Immature natural killer cell (primary cell): ENCODE data around the gene BSN. TPM values are rescaled to one million over a fixed set of nuclear protein-coding genes. Genes with fewer than 3 reads are reported as not detected.
A peak's percentile ranks its signal among the peaks of the same experiment; 100 is the strongest.

Experiments used
- DNase-seq, 3 donors: peaks; one replicate each; pipeline ENCODE4 v3.0.0; 2022; ENCODE audit warnings: mixed read lengths in 1 of 3
- H3K27ac Mint-ChIP-seq, 6 donors: one replicate each; pipeline ENCODE4 v1.8.0; 2020; ENCODE audit warnings: mixed read lengths in 6 of 6, mild to moderate bottlenecking in 5 of 6, inconsistent platforms in 4 of 6, moderate library complexity in 3 of 6
- H3K27me3 Mint-ChIP-seq, 3 donors: one replicate each; pipeline ENCODE4 v1.8.0; 2020 to 2021; ENCODE audit warnings: low read depth in 3 of 3, mild to moderate bottlenecking in 3 of 3, mixed read lengths in 3 of 3, moderate library complexity in 3 of 3, inconsistent platforms in 1 of 3
- H3K36me3 Mint-ChIP-seq, 3 donors: one replicate each; pipeline ENCODE4 v1.8.0; 2020; ENCODE audit warnings: mixed read lengths in 3 of 3, inconsistent platforms in 2 of 3, mild to moderate bottlenecking in 2 of 3
- H3K4me1 Mint-ChIP-seq, 2 donors: one replicate each; pipeline ENCODE4 v1.8.0; 2020; ENCODE audit warnings: inconsistent platforms in 2 of 2, mild to moderate bottlenecking in 2 of 2, mixed read lengths in 2 of 2, moderate library complexity in 1 of 2
- H3K4me3 Mint-ChIP-seq, 5 donors: one replicate each; pipeline ENCODE4 v1.8.0; 2020; ENCODE audit warnings: mild to moderate bottlenecking in 5 of 5, mixed read lengths in 5 of 5, inconsistent platforms in 3 of 5, moderate library complexity in 3 of 5
- H3K9me3 Mint-ChIP-seq, 6 donors: one replicate each; pipeline ENCODE4 v1.8.0; 2020; ENCODE audit warnings: mild to moderate bottlenecking in 6 of 6, mixed read lengths in 6 of 6, inconsistent platforms in 4 of 6, moderate library complexity in 3 of 6
- polyA plus RNA-seq, 3 donors: library from polyadenylated mRNA; unstranded; fragments of 300-500 nt; fragmentation: Illumina TruSeq; gene quantifications; one replicate each; pipeline ENCODE4 v1.2.3, GENCODE V29; 2021

BSN gene
- polyA plus RNA-seq, 3 donors from 2014 or later, result 0.42 TPM; not detected in 2

- DNase-seq, result no peak
- Mint-ChIP-seq H3K4me1 (peaks cover 0 to 2% of the 10 kb centered on the region in 2 donors), H3K27ac (no peak overlapping the region), H3K27me3 (peaks cover 0 to under 1% (median 0%) of the 10 kb centered on the region in 3 donors), H3K4me3 (no peak overlapping the region), H3K9me3 (no peaks in the 10 kb centered on the region), H3K36me3 (peaks cover 2 to 5% (median 4%) of the 10 kb centered on the region in 3 donors)
These were observed 148.4 kb downstream of the BSN start for GRCh38 chr3:49702672-49703071.

DNA sequence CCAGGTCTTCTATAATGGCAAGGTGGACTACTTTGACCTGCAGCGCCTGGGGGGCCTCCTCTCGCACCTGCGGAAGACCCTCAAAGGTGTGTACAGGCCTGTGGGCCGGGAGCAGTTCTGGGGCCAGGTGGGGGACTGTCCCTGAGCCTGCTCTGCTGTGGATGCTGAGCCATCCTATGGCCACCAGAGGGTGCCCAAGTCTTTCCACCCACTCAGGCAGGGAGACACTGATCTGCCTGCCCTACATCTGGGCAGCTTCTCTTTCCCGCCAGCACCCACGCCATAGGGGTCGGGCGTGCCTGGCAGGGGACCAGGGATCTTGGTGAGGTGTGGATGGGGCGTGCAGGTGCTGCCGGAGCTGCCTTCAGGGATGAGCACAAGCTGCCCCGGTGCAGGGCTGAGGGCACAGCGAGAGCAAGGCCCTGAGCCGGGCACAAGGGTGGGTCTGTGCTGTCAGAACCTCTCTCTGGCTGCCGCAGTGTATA is 149.2 kb downstream of the BSN start:
- H3K4me3 Mint-ChIP-seq, result no peak overlapping the region
- peaks cover 4 to 10% (median 4%) of the 10 kb centered on the region in 3 donors for H3K36me3 Mint-ChIP-seq
- peak; percentile 57 to 65 (median 60) for DNase-seq
- no peak overlapping the region for H3K27ac Mint-ChIP-seq
- H3K4me1 Mint-ChIP-seq, result peaks cover 0 to 2% of the 10 kb centered on the region in 2 donors
- no peaks in the 10 kb centered on the region for H3K9me3 Mint-ChIP-seq
- H3K27me3 Mint-ChIP-seq, result no peaks in the 10 kb centered on the region

DNA sequence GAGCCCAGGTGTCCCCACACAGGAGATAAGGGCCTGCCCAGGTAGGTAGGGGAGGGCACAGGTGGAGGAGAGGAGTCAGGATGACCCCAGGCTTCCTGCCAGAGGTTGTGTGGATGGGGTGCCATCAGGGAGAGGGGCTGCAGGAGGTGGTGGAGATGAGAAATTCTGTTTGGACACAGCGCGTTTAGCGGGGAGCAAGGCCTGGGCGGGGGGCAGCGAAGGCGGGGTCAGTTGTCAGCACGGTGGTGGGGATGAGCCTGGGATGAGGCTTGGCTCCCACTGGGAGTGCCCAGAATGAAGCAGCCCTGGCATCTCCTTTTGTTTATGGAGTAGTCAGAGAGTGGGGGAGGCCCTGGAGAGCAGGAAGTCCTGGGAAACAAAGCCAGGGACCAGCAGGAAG is 149.7 kb downstream of the BSN start:
- Mint-ChIP-seq H3K27ac (peak overlapping the region in 1 of 6 donors; percentile 28), H3K9me3 (no peaks in the 10 kb centered on the region), H3K36me3 (peaks cover 4 to 11% (median 4%) of the 10 kb centered on the region in 3 donors), H3K4me1 (peaks cover 0 to 2% of the 10 kb centered on the region in 2 donors), H3K4me3 (no peak overlapping the region), H3K27me3 (no peaks in the 10 kb centered on the region)
- no peak for DNase-seq

- Mint-ChIP-seq H3K36me3 (peaks cover 4 to 11% (median 4%) of the 10 kb centered on the region in 3 donors), H3K9me3 (no peaks in the 10 kb centered on the region), H3K27ac (no peak overlapping the region), H3K4me3 (no peak overlapping the region), H3K27me3 (no peaks in the 10 kb centered on the region), H3K4me1 (peaks cover 0 to 2% of the 10 kb centered on the region in 2 donors)
- no peak for DNase-seq
These were observed 150.4 kb downstream of the BSN start for GRCh38 chr3:49704629-49705028.

GRCh38 chr3:49705390-49705960 is 151.2 kb downstream of the BSN start:
- H3K36me3 Mint-ChIP-seq, result peaks cover 4 to 11% (median 4%) of the 10 kb centered on the region in 3 donors
- no peak for DNase-seq

DNA sequence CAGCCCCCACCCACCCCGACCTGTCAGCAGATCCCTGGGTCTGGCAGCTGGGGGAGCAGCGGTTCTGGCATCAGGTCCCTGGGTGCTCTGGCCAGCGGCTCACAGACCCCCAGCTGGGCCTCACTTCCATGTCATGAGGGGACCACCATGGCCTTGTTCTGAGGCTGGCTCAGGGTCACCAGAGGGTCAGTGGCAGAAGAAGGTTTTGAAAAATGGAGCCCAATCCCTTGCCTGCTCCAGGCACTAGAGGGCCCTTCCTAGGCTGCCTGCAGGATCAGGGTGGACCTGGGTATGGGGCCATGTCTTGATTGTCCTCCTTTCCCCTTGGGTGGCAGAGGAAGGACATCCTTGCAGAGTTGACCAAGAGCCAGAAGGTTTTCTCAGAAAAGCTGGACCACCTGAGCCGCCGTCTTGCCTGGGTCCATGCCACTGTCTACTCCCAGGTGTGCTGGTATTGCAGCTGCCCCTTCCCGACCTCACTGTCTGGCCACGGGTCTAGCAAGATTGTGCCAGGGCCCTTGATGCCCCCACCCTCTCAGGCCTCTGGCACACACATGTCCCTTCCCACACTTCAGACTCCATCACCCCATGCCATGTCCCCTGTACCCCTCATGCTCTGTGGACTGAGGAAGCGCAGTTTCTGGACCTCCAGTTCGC is 152.3 kb downstream of the BSN start:
- Mint-ChIP-seq H3K4me1 (peaks cover 5 to 11% of the 10 kb centered on the region in 2 donors), H3K9me3 (no peaks in the 10 kb centered on the region), H3K36me3 (peaks cover 4 to 11% (median 4%) of the 10 kb centered on the region in 3 donors), H3K4me3 (no peak overlapping the region), H3K27me3 (no peaks in the 10 kb centered on the region), H3K27ac (peak overlapping the region in 2 of 6 donors; percentile 8 to 34)
- DNase-seq, result no peak

More at GRCh38 chr3:49705390-49705960, 151.2 kb downstream of the BSN start:
- Mint-ChIP-seq H3K4me3 (no peak overlapping the region), H3K27me3 (no peaks in the 10 kb centered on the region), H3K9me3 (no peaks in the 10 kb centered on the region), H3K27ac (no peak overlapping the region), H3K4me1 (peaks cover 0 to 2% of the 10 kb centered on the region in 2 donors)

- Mint-ChIP-seq H3K9me3 (no peaks in the 10 kb centered on the region), H3K4me3 (no peak overlapping the region), H3K36me3 (peaks cover 4 to 11% (median 4%) of the 10 kb centered on the region in 3 donors), H3K27me3 (no peaks in the 10 kb centered on the region), H3K4me1 (peaks cover 9 to 16% of the 10 kb centered on the region in 2 donors), H3K27ac (peak overlapping the region in 1 of 6 donors; percentile 34)
- no peak for DNase-seq
These were observed 152.8 kb downstream of the BSN start for GRCh38 chr3:49707113-49707480.

GRCh38 chr3:49709852-49710251 is 155.6 kb downstream of the BSN start:
- peaks cover 4 to 8% (median 4%) of the 10 kb centered on the region in 3 donors for H3K36me3 Mint-ChIP-seq
- DNase-seq, result no peak
- peaks cover 22 to 28% of the 10 kb centered on the region in 2 donors for H3K4me1 Mint-ChIP-seq
- H3K9me3 Mint-ChIP-seq, result no peaks in the 10 kb centered on the region
- no peak overlapping the region for H3K27ac Mint-ChIP-seq
- no peaks in the 10 kb centered on the region for H3K27me3 Mint-ChIP-seq
- no peak overlapping the region for H3K4me3 Mint-ChIP-seq

- peak; percentile 38 to 50 (median 41) for DNase-seq
- H3K27me3 Mint-ChIP-seq, result no peaks in the 10 kb centered on the region
- peaks cover 4 to 8% (median 4%) of the 10 kb centered on the region in 3 donors for H3K36me3 Mint-ChIP-seq
- peak overlapping the region; percentile 1 to 54 (median 18) for H3K4me3 Mint-ChIP-seq
- H3K4me1 Mint-ChIP-seq, result peaks cover 23 to 28% of the 10 kb centered on the region in 2 donors
- no peaks in the 10 kb centered on the region for H3K9me3 Mint-ChIP-seq
- H3K27ac Mint-ChIP-seq, result peak overlapping the region; percentile 43 to 89 (median 60)
These were observed 157.2 kb downstream of the BSN start for GRCh38 chr3:49711489-49711888.

GRCh38 chr3:49712166-49712565 is 157.9 kb downstream of the BSN start:
- H3K4me3 Mint-ChIP-seq, result peak overlapping the region in 2 of 5 donors; percentile 7 to 29
- no peaks in the 10 kb centered on the region for H3K9me3 Mint-ChIP-seq
- H3K36me3 Mint-ChIP-seq, result peaks cover 2 to 8% (median 4%) of the 10 kb centered on the region in 3 donors
- no peak for DNase-seq
- peak overlapping the region in 4 of 6 donors; percentile 12 to 51 (median 38) for H3K27ac Mint-ChIP-seq
- peaks cover 23 to 28% of the 10 kb centered on the region in 2 donors for H3K4me1 Mint-ChIP-seq
- no peaks in the 10 kb centered on the region for H3K27me3 Mint-ChIP-seq

- Mint-ChIP-seq H3K4me1 (peaks cover 23 to 28% of the 10 kb centered on the region in 2 donors), H3K27me3 (no peaks in the 10 kb centered on the region), H3K36me3 (peaks cover 0 to 6% (median under 1%) of the 10 kb centered on the region in 3 donors), H3K4me3 (peak overlapping the region in 1 of 5 donors; percentile 29), H3K27ac (peak overlapping the region in 2 of 6 donors; percentile 12 to 60), H3K9me3 (no peaks in the 10 kb centered on the region)
- DNase-seq, result no peak
These were observed 158.5 kb downstream of the BSN start for GRCh38 chr3:49712631-49713317.

DNA sequence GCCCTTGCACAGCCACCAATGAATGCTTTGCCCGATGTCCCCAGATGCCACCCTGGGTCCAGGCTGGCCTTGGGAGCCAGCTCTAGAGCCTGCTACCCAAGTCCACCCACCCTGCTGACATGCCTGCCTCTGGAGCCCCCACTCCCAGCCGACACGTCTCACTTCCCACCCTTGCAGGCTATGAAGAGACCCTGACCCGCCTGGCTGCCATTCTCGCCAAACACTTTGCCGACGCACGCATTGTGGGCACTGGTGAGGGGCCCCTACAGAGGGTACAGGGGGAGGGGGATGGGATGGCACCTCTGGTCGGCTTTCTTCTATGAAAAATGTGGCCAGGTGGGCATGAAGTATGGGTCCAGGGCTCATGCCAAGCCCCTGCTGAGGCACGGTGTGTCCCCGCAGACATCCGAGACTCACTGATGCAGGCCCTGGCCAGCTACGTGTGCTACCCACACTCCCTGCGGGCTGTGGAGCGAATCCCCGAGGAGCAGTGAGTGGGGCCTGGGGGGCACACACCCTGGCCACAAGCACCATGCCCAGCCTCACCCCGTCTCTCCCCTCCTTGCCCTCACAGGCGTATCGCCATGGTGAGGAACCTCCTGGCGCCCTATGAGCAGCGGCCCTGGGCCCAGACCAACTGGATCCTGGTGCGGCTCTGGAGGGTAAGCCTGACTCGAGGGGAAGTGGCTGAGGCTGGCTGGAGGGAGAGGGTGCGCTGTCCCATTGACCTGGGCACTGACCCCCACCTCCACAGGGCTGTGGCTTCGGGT is 159.2 kb downstream of the BSN start:
- no peak for DNase-seq
- Mint-ChIP-seq H3K4me1 (peaks cover 25 to 29% of the 10 kb centered on the region in 2 donors), H3K9me3 (no peaks in the 10 kb centered on the region), H3K4me3 (no peak overlapping the region), H3K36me3 (peaks cover 0 to 1% (median 0%) of the 10 kb centered on the region in 3 donors), H3K27me3 (no peaks in the 10 kb centered on the region), H3K27ac (no peak overlapping the region)
